HG03196 (cell line): Measurements from ENCODE around the gene AUP1.

Experiments used
- ATAC-seq: cut with Tn5 transposase; IDR thresholded peaks from one replicate; pipeline ENCODE4 v1.9.1; 2021; ENCODE audit not compliant: unreplicated experiment

Gene AUP1

GRCh38 chr2:74558284-74559230 lies 29.1 kb upstream of the AUP1 start:
- no peak for ATAC-seq

GRCh38 chr2:74556831-74557370 lies 27.4 kb upstream of the AUP1 start:
- no peak for ATAC-seq

GRCh38 chr2:74556159-74556558 lies 26.7 kb upstream of the AUP1 start:
- no peak for ATAC-seq

- no peak for ATAC-seq
Observed at GRCh38 chr2:74555610-74556103, 26.2 kb upstream of the AUP1 start.

- no peak for ATAC-seq
Observed at GRCh38 chr2:74554820-74555531, 25.5 kb upstream of the AUP1 start.

- ATAC-seq: peak; percentile 48
Observed at GRCh38 chr2:74553892-74554819, 24.6 kb upstream of the AUP1 start, which contains the start of the genes DOK1 and LOXL3. Gene DOK1 (plus strand): TSS chr2:74554720. CDS start chr2:74554755, 35 bp downstream. Gene LOXL3 (minus strand): TSS chr2:74553942. CDS start chr2:74552634, 1,308 bp downstream.

GRCh38 chr2:74552914-74553811 lies 23.7 kb upstream of the AUP1 start:
- no peak for ATAC-seq

GRCh38 chr2:74551942-74552913 lies 22.7 kb upstream of the AUP1 start:
- no peak for ATAC-seq

- ATAC-seq: no peak
Observed at GRCh38 chr2:74551530-74551929, 22.0 kb upstream of the AUP1 start.

- no peak for ATAC-seq
Observed at GRCh38 chr2:74550231-74550630, 20.7 kb upstream of the AUP1 start.

GRCh38 chr2:74548900-74549826 lies 19.7 kb upstream of the AUP1 start:
- no peak for ATAC-seq

GRCh38 chr2:74548285-74548899 lies 18.9 kb upstream of the AUP1 start:
- no peak for ATAC-seq

GRCh38 chr2:74546004-74546403 lies 16.5 kb upstream of the AUP1 start:
- no peak for ATAC-seq

GRCh38 chr2:74544634-74545033 lies 15.1 kb upstream of the AUP1 start:
- no peak for ATAC-seq

- no peak for ATAC-seq
Observed at GRCh38 chr2:74542978-74543377, 13.5 kb upstream of the AUP1 start.

- no peak for ATAC-seq
Observed at GRCh38 chr2:74540291-74540690, 10.8 kb upstream of the AUP1 start.

- ATAC-seq: no peak
Observed at GRCh38 chr2:74538881-74539339, 9.4 kb upstream of the AUP1 start.
